GM23338 (cell line): ENCODE data around the gene DCTN1. TPM values are rescaled to one million over a fixed set of nuclear protein-coding genes. Genes with fewer than 3 reads are reported as not detected.

Source experiments
- ATAC-seq: fragments of 200-7000 bp; cut with Tn5 transposase; 3 replicates; pipeline ENCODE4 v1.9.1; 2020
- DNase-seq: peaks from one replicate; pipeline ENCODE4 v3.0.0-alpha.2; 2015; ENCODE audit warnings: low spot score
- H2AFZ ChIP-seq: fragments of 200-600 bp; sonication (generic); 2 replicates; pipeline ENCODE4 v1.8.0; 2016; ENCODE audit warnings: antibody characterized with exemption, mild to moderate bottlenecking, moderate library complexity
- H3F3A ChIP-seq: fragments of 200-600 bp; sonication (generic); replicated peaks from 2 replicates; pipeline ENCODE4 v1.8.0; 2017; ENCODE audit warnings: antibody characterized with exemption, mixed run types, low read depth
- H3K27ac ChIP-seq: fragments of 200-600 bp; sonication (generic); 2 replicates; pipeline ENCODE4 v1.6.1; 2016; ENCODE audit warnings: low read depth
- H3K27me3 ChIP-seq: fragments of 200-600 bp; sonication (generic); 2 replicates; pipeline ENCODE4 v1.8.0; 2016; ENCODE audit warnings: mild to moderate bottlenecking, mixed run types, moderate library complexity; ENCODE audit not compliant: insufficient read depth
- H3K36me3 ChIP-seq: fragments of 200-600 bp; sonication (generic); 2 replicates; pipeline ENCODE4 v1.8.0; 2016; ENCODE audit warnings: mild to moderate bottlenecking; ENCODE audit not compliant: insufficient read depth
- H3K4me1 ChIP-seq: fragments of 200-600 bp; sonication (generic); 2 replicates; pipeline ENCODE4 v1.8.0; 2016; ENCODE audit warnings: mild to moderate bottlenecking, moderate library complexity; ENCODE audit not compliant: insufficient read depth
- H3K4me2 ChIP-seq: fragments of 200-600 bp; sonication (generic); 2 replicates; pipeline ENCODE4 v1.7.1; 2017; ENCODE audit warnings: mixed run types
- H3K4me3 ChIP-seq: fragments of 200-600 bp; sonication (generic); 2 replicates; pipeline ENCODE4 v1.6.1; 2016; ENCODE audit warnings: mixed run types
- H3K79me2 ChIP-seq: fragments of 200-600 bp; sonication (generic); replicated peaks from 2 replicates; pipeline ENCODE4 v1.8.0; 2017; ENCODE audit warnings: mild to moderate bottlenecking; ENCODE audit not compliant: insufficient read depth
- H3K9me2 ChIP-seq: fragments of 200-600 bp; sonication (generic); 2 replicates; pipeline ENCODE4 v1.8.0; 2017; ENCODE audit not compliant: insufficient read depth
- H4K20me1 ChIP-seq: fragments of 200-600 bp; sonication (generic); replicated peaks from 2 replicates; pipeline ENCODE4 v1.8.0; 2017; ENCODE audit warnings: mild to moderate bottlenecking; ENCODE audit not compliant: insufficient read depth
- H3K27ac Mint-ChIP-seq: 2 replicates; pipeline ENCODE4 v1.8.0; 2020; ENCODE audit warnings: inconsistent platforms, mild to moderate bottlenecking, moderate library complexity, mixed read lengths
- H3K27me3 Mint-ChIP-seq: 3 replicates; pipeline ENCODE4 v1.8.0; 2022; ENCODE audit warnings: low read depth, mild to moderate bottlenecking, moderate library complexity, mixed read lengths, inconsistent platforms; ENCODE audit not compliant: insufficient read depth, poor library complexity
- H3K36me3 Mint-ChIP-seq: 3 replicates; pipeline ENCODE4 v1.8.0; 2021; ENCODE audit warnings: low read depth, mild to moderate bottlenecking, inconsistent platforms, moderate library complexity, mixed read lengths
- H3K4me1 Mint-ChIP-seq: 3 replicates; pipeline ENCODE4 v1.8.0; 2020; ENCODE audit warnings: mild to moderate bottlenecking, inconsistent platforms, mixed read lengths
- H3K4me3 Mint-ChIP-seq: 3 replicates; pipeline ENCODE4 v1.8.0; 2021; ENCODE audit warnings: moderate library complexity, mild to moderate bottlenecking, inconsistent platforms, mixed read lengths
- H3K9me3 Mint-ChIP-seq: 3 replicates; pipeline ENCODE4 v1.8.0; 2020; ENCODE audit warnings: moderate library complexity, mild to moderate bottlenecking, inconsistent platforms, mixed read lengths
- CREB1 ChIP-seq: fragments of 250-450 bp; sonication (Bioruptor Pico); IDR thresholded peaks from 2 replicates; pipeline ENCODE4 v1.5.0; 2020; ENCODE audit warnings: low read depth, mild to moderate bottlenecking, moderate library complexity
- CTCF ChIP-seq, 2 experiments: fragments of 200-600 bp in 1 of 2; sonication (generic) in 1 of 2; conservative IDR thresholded peaks; 2 replicates each; pipeline versions ENCODE4 v1.5.1 to v1.6.1; 2016 to 2017; ENCODE audit warnings: antibody characterized with exemption in 2 of 2, low read depth in 2 of 2, mild to moderate bottlenecking in 2 of 2, moderate library complexity in 1 of 2
- ETS1 ChIP-seq: IDR thresholded peaks from 2 replicates; pipeline ENCODE4 v1.6.1; 2016; ENCODE audit warnings: antibody characterized with exemption
- EZH2 ChIP-seq: fragments of 200-600 bp; sonication (generic); IDR thresholded peaks from one replicate; pipeline ENCODE4 v1.8.0; 2017; ENCODE audit warnings: antibody characterized with exemption, mild to moderate bottlenecking, low read depth; ENCODE audit not compliant: unreplicated experiment
- EZH2phosphoT487 ChIP-seq: fragments of 200-600 bp; sonication (generic); IDR thresholded peaks from one replicate; pipeline ENCODE4 v1.8.1; 2018; ENCODE audit warnings: antibody characterized with exemption; ENCODE audit not compliant: unreplicated experiment
- JUNB ChIP-seq: IDR thresholded peaks from one replicate; pipeline ENCODE4 v1.6.1; 2016; ENCODE audit warnings: antibody characterized with exemption; ENCODE audit not compliant: unreplicated experiment
- NANOG ChIP-seq: IDR thresholded peaks from 2 replicates; pipeline ENCODE4 v1.6.1; 2016; ENCODE audit warnings: antibody characterized with exemption, borderline replicate concordance
- POLR2AphosphoS5 ChIP-seq: IDR thresholded peaks from 2 replicates; pipeline ENCODE4 v1.6.1; 2016; ENCODE audit warnings: antibody characterized with exemption, low read depth
- REST ChIP-seq: IDR thresholded peaks from one replicate; pipeline ENCODE4 v1.6.1; 2018; ENCODE audit warnings: antibody characterized with exemption; ENCODE audit not compliant: unreplicated experiment
- STAT1 ChIP-seq: IDR thresholded peaks from one replicate; pipeline ENCODE4 v1.6.1; 2016; ENCODE audit warnings: antibody characterized with exemption; ENCODE audit not compliant: unreplicated experiment
- ZNF114 ChIP-seq: fragments of 250-450 bp; sonication (Bioruptor Pico); IDR thresholded peaks from 2 replicates; pipeline ENCODE4 v1.5.0; 2020; ENCODE audit warnings: mild to moderate bottlenecking, moderate library complexity
- ZNF331 ChIP-seq: fragments of 250-450 bp; sonication (Bioruptor Pico); IDR thresholded peaks from 2 replicates; pipeline ENCODE4 v1.5.0; 2020; ENCODE audit warnings: low read depth, mild to moderate bottlenecking, moderate library complexity
- ZNF462 ChIP-seq: fragments of 250-450 bp; sonication (Bioruptor Pico); IDR thresholded peaks from 2 replicates; pipeline ENCODE4 v1.5.0; 2020; ENCODE audit warnings: mild to moderate bottlenecking, moderate library complexity
- polyA plus RNA-seq: library from polyadenylated mRNA; unstranded; fragments of >200 nt; fragmentation: Nextera tagmentation; extraction: Ambion mirVana; gene quantifications from 2 replicates; pipeline ENCODE4 v1.2.1, GENCODE V29; 2016
- total RNA-seq: library from RNA; depleted of rRNA; stranded (reverse); fragments of >200 nt; shearing (Covaris generic); gene quantifications from 2 replicates; pipeline ENCODE4 v1.2.3, GENCODE V29; 2014

The DCTN1 gene
- total and polyA plus RNA-seq, 2 experiments from 2014 or later: 108 to 145 TPM

GRCh38 chr2:74349889-74350288, 30.2 kb downstream of the DCTN1 start:
- H3K4me3 Mint-ChIP-seq: no peak overlapping the region
- no peaks in the 10 kb centered on the region for H3K27me3 Mint-ChIP-seq
- Histone ChIP-seq H3F3A (no peaks in the 10 kb centered on the region), H3K4me2 (no peak overlapping the region), H3K79me2 (no peaks in the 10 kb centered on the region), H3K27me3 (no peaks in the 10 kb centered on the region), H3K36me3 (no peaks in the 10 kb centered on the region), H3K9me2 (peaks cover 15% of the 10 kb centered on the region; the same call in 1 of the 2 replicates), H3K4me3 (no peak overlapping the region), H4K20me1 (no peaks in the 10 kb centered on the region; the same call in 1 of the 2 replicates), H3K4me1 (no peaks in the 10 kb centered on the region), H3K27ac (no peak overlapping the region), H2AFZ (no peak overlapping the region)
- TF ChIP-seq CREB1 (CRISPR knock-in tag) (no peak), EZH2 (no peak), NANOG (no peak), JUNB (no peak), ZNF462 (CRISPR knock-in tag) (no peak), POLR2AphosphoS5 (no peak), EZH2phosphoT487 (no peak), CTCF (conservative IDR thresholded peaks at IDR 0.05; ENCODE audit: low read depth in 2 of 2) (no peak), ZNF331 (no peak), ETS1 (no peak), REST (no peak), STAT1 (no peak), ZNF114 (CRISPR knock-in tag) (no peak)
- DNase-seq (no peak), ATAC-seq (no peak)
- H3K4me1 Mint-ChIP-seq: no peaks in the 10 kb centered on the region; the same call in 1 of the 3 replicates
- H3K27ac Mint-ChIP-seq: no peak overlapping the region
- H3K9me3 Mint-ChIP-seq: no peaks in the 10 kb centered on the region
- H3K36me3 Mint-ChIP-seq: no peaks in the 10 kb centered on the region
